GM12865 (cell line): ENCODE results near the gene PYGL.
"Not testable (repeated sequence)": the region's sequence is repeated elsewhere in the genome, so short reads cannot be mapped to it uniquely, and the experiment has no call there.

ENCODE experiments used
- DNase-seq: peaks from one replicate; pipeline ENCODE4 v3.0.0; 2010; ENCODE audit warnings: low read depth
- H3K4me3 ChIP-seq: 2 replicates; pipeline ENCODE4 v1.5.1; 2011; ENCODE audit warnings: mild to moderate bottlenecking, low read depth, low read length, control low read depth
- CTCF ChIP-seq: IDR thresholded peaks from 2 replicates; pipeline ENCODE4 v1.5.1; 2011; ENCODE audit warnings: low read length, control low read depth, low read depth, inconsistent platforms; ENCODE audit not compliant: insufficient read depth; ENCODE audit errors: missing control alignments

PYGL gene

GRCh38 chr14:50967103-50967502 lies 22.8 kb upstream of the PYGL start:
- no peak overlapping the region for H3K4me3 ChIP-seq
- no peak for TF ChIP-seq CTCF
- no peak for DNase-seq

GRCh38 chr14:50964683-50965390 lies 20.6 kb upstream of the PYGL start:
- no peak for TF ChIP-seq CTCF
- no peak overlapping the region for H3K4me3 ChIP-seq
- no peak for DNase-seq

- DNase-seq: no peak
- H3K4me3 ChIP-seq: no peak overlapping the region
- TF ChIP-seq CTCF: no peak
Observed at GRCh38 chr14:50963919-50964318, 19.6 kb upstream of the PYGL start.

GRCh38 chr14:50961605-50962221 lies 17.4 kb upstream of the PYGL start:
- no peak for TF ChIP-seq CTCF
- DNase-seq: no peak
- no peak overlapping the region for H3K4me3 ChIP-seq

GRCh38 chr14:50957296-50957695 lies 13.0 kb upstream of the PYGL start:
- DNase-seq: no peak
- H3K4me3 ChIP-seq: no peak overlapping the region
- TF ChIP-seq CTCF: no peak

GRCh38 chr14:50956421-50956820 lies 12.1 kb upstream of the PYGL start:
- not testable (repeated sequence) for H3K4me3 ChIP-seq, DNase-seq

GRCh38 chr14:50955373-50956043 lies 11.2 kb upstream of the PYGL start:
- H3K4me3 ChIP-seq: no peak overlapping the region
- DNase-seq: peak; percentile 46
- TF ChIP-seq CTCF: no peak
